H9 (cell line): ENCODE measurements around the gene VEZT. TPM values are rescaled to one million over a fixed set of nuclear protein-coding genes. Genes with fewer than 3 reads are reported as not detected.

Experiments used
- DNase-seq: peaks from one replicate; pipeline ENCODE4 v3.0.0-alpha.2; 2017
- H2AFZ ChIP-seq: one replicate; pipeline ENCODE4 v1.6.1; 2013; ENCODE audit warnings: mild to moderate bottlenecking, low read length, control low read depth, moderate library complexity
- H2AK5ac ChIP-seq: 2 replicates; pipeline ENCODE4 v1.6.1; 2013; ENCODE audit warnings: low read length, control low read depth, mixed read lengths; ENCODE audit not compliant: insufficient read length
- H2BK120ac ChIP-seq: one replicate; pipeline ENCODE4 v1.6.1; 2013; ENCODE audit warnings: low read depth, mild to moderate bottlenecking, low read length, control low read depth, inconsistent platforms; ENCODE audit not compliant: poor library complexity, severe bottlenecking
- H2BK12ac ChIP-seq: 2 replicates; pipeline ENCODE4 v1.6.1; 2013; ENCODE audit warnings: low read length, control low read depth, mixed read lengths, low read depth; ENCODE audit not compliant: insufficient read length
- H2BK15ac ChIP-seq: 2 replicates; pipeline ENCODE4 v1.6.1; 2013; ENCODE audit warnings: low read depth, low read length, control low read depth
- H2BK20ac ChIP-seq: one replicate; pipeline ENCODE4 v1.6.1; 2013; ENCODE audit warnings: low read depth, mild to moderate bottlenecking, low read length, control low read depth, inconsistent platforms; ENCODE audit not compliant: poor library complexity, severe bottlenecking
- H2BK5ac ChIP-seq: 2 replicates; pipeline ENCODE4 v1.6.1; 2013; ENCODE audit warnings: low read length, control low read depth, mixed read lengths; ENCODE audit not compliant: insufficient read length
- H3K14ac ChIP-seq: 2 replicates; pipeline ENCODE4 v1.6.1; 2013; ENCODE audit warnings: low read length, control low read depth; ENCODE audit not compliant: insufficient read depth
- H3K18ac ChIP-seq: 2 replicates; pipeline ENCODE4 v1.6.1; 2013; ENCODE audit warnings: low read depth, mild to moderate bottlenecking, mixed read lengths, low read length, control low read depth; ENCODE audit not compliant: insufficient read length
- H3K23ac ChIP-seq: 2 replicates; pipeline ENCODE4 v1.6.1; 2013; ENCODE audit warnings: low read length, control low read depth, mixed read lengths, low read depth; ENCODE audit not compliant: insufficient read length
- H3K23me2 ChIP-seq: 2 replicates; pipeline ENCODE4 v1.6.1; 2013; ENCODE audit warnings: low read depth, mild to moderate bottlenecking, mixed read lengths, low read length, control low read depth; ENCODE audit not compliant: insufficient read length, poor library complexity, severe bottlenecking
- H3K27ac ChIP-seq: 2 replicates; pipeline ENCODE4 v1.5.1; 2013; ENCODE audit warnings: low read length, control low read depth, mixed read lengths, low read depth; ENCODE audit not compliant: insufficient read length
- H3K27me3 ChIP-seq: 2 replicates; pipeline ENCODE4 v1.6.1; 2013; ENCODE audit warnings: low read length, control low read depth, inconsistent platforms; ENCODE audit not compliant: insufficient read depth
- H3K4ac ChIP-seq: 2 replicates; pipeline ENCODE4 v1.6.1; 2013; ENCODE audit warnings: low read depth, mild to moderate bottlenecking, control low read depth, inconsistent platforms, low read length, moderate library complexity
- H3K4me1 ChIP-seq: 2 replicates; pipeline ENCODE4 v1.6.1; 2013; ENCODE audit warnings: low read length, control low read depth, inconsistent platforms; ENCODE audit not compliant: insufficient read depth
- H3K4me2 ChIP-seq: 2 replicates; pipeline ENCODE4 v1.6.1; 2013; ENCODE audit warnings: low read length, control low read depth, mixed read lengths; ENCODE audit not compliant: insufficient read length, insufficient read depth
- H3K56ac ChIP-seq: 2 replicates; pipeline ENCODE4 v1.6.1; 2013; ENCODE audit warnings: low read depth, mild to moderate bottlenecking, mixed read lengths, low read length, control low read depth; ENCODE audit not compliant: insufficient read length
- H3K79me1 ChIP-seq: 2 replicates; pipeline ENCODE4 v1.6.1; 2013; ENCODE audit warnings: low read depth, mild to moderate bottlenecking, moderate library complexity, low read length, control low read depth, inconsistent platforms; ENCODE audit not compliant: insufficient read depth, poor library complexity, severe bottlenecking
- H3K79me2 ChIP-seq: 2 replicates; pipeline ENCODE4 v1.6.1; 2013; ENCODE audit warnings: low read length, control low read depth, inconsistent platforms; ENCODE audit not compliant: insufficient read depth
- H3K9ac ChIP-seq: 2 replicates; pipeline ENCODE4 v1.6.1; 2013; ENCODE audit warnings: low read length, control low read depth, mixed read lengths; ENCODE audit not compliant: insufficient read length; ENCODE audit errors: extremely low read depth
- H3K9me3 ChIP-seq: one replicate; pipeline ENCODE4 v1.6.1; 2013; ENCODE audit warnings: low read depth, low read length, inconsistent platforms; ENCODE audit not compliant: control insufficient read depth
- H3T11ph ChIP-seq: one replicate; pipeline ENCODE4 v1.6.1; 2013; ENCODE audit warnings: mild to moderate bottlenecking, low read length, control low read depth, inconsistent platforms
- H4K20me1 ChIP-seq: one replicate; pipeline ENCODE4 v1.6.1; 2013; ENCODE audit not compliant: control insufficient read depth, insufficient read length, insufficient read depth
- H4K5ac ChIP-seq: 2 replicates; pipeline ENCODE4 v1.6.1; 2013; ENCODE audit warnings: low read depth, mild to moderate bottlenecking, mixed read lengths, low read length, control low read depth; ENCODE audit not compliant: insufficient read length
- H4K8ac ChIP-seq: replicated peaks from 2 replicates; pipeline ENCODE4 v1.6.1; 2013; ENCODE audit warnings: low read length, control low read depth, mixed read lengths, low read depth; ENCODE audit not compliant: insufficient read length
- H4K91ac ChIP-seq: 2 replicates; pipeline ENCODE4 v1.6.1; 2013; ENCODE audit warnings: low read depth, mild to moderate bottlenecking, moderate library complexity, mixed read lengths, low read length, control low read depth; ENCODE audit not compliant: insufficient read length
- H3K27ac Mint-ChIP-seq, 3 experiments: 2 replicates in 2 of 3; 3 replicates in 1 of 3; pipeline ENCODE4 v1.8.0; 2020 to 2021; ENCODE audit warnings: mixed read lengths in 3 of 3, mild to moderate bottlenecking in 1 of 3, moderate library complexity in 1 of 3
- H3K27me3 Mint-ChIP-seq: 2 replicates; pipeline ENCODE4 v1.8.0; 2021; ENCODE audit warnings: low read depth, mild to moderate bottlenecking, moderate library complexity, mixed read lengths
- H3K36me3 Mint-ChIP-seq, 3 experiments: 2 replicates in 2 of 3; 3 replicates in 1 of 3; pipeline ENCODE4 v1.8.0; 2020 to 2021; ENCODE audit warnings: low read depth in 3 of 3, mixed read lengths in 3 of 3; ENCODE audit not compliant: insufficient read depth in 1 of 3
- H3K4me1 Mint-ChIP-seq, 2 experiments: 2 replicates each; pipeline ENCODE4 v1.8.0; 2020; ENCODE audit warnings: mixed read lengths in 2 of 2
- H3K4me3 Mint-ChIP-seq, 2 experiments: 2 replicates in 1 of 2; 3 replicates in 1 of 2; pipeline ENCODE4 v1.8.0; 2020 to 2021; ENCODE audit warnings: mild to moderate bottlenecking in 2 of 2, mixed read lengths in 2 of 2, moderate library complexity in 1 of 2
- H3K9me3 Mint-ChIP-seq, 2 experiments: 2 replicates in 1 of 2; 3 replicates in 1 of 2; pipeline ENCODE4 v1.8.0; 2020; ENCODE audit warnings: mild to moderate bottlenecking in 2 of 2, mixed read lengths in 2 of 2, moderate library complexity in 1 of 2
- CTCF ChIP-seq: fragments of 200-600 bp; sonication (generic); conservative IDR thresholded peaks from 3 replicates; pipeline ENCODE4 v1.8.0; 2021; ENCODE audit warnings: antibody characterized with exemption, mild to moderate bottlenecking
- WGBS: extraction: QIAGEN DNeasy Blood & Tissue Kit; methylation state at CpG from one replicate; pipeline ENCODE4 v1.1.7; 2013; ENCODE audit warnings: missing lambda C conversion rate, low lambda C conversion rate, mixed read lengths; ENCODE audit not compliant: insufficient read length; ENCODE audit errors: extremely low coverage; 5-methylcytosine and 5-hydroxymethylcytosine counted together
- total RNA-seq: library from RNA; stranded (reverse); gene quantifications from 2 replicates; pipeline ENCODE4 v1.2.1, GENCODE V29; 2021

Gene VEZT
- total RNA-seq, 1 experiment from 2014 or later: 69.8 TPM

- Histone ChIP-seq H3K9ac (no peak overlapping the region), H3K79me1 (no peaks in the 10 kb centered on the region), H4K91ac (no peak overlapping the region), H3K27me3 (no peaks in the 10 kb centered on the region), H3K4ac (no peak overlapping the region), H2AFZ (no peak overlapping the region), H3K23me2 (no peaks in the 10 kb centered on the region), H2BK5ac (peak overlapping the region; percentile 41), H4K8ac (no peak overlapping the region), H3K27ac (no peak overlapping the region), H3K4me2 (no peak overlapping the region), H4K5ac (no peak overlapping the region), H3T11ph (no peak overlapping the region), H3K56ac (no peak overlapping the region), H3K4me1 (no peaks in the 10 kb centered on the region; the same call in 1 of the 2 replicates), H3K14ac (no peak overlapping the region), H3K18ac (no peak overlapping the region), H3K79me2 (no peaks in the 10 kb centered on the region), H2BK20ac (no peak overlapping the region), H2AK5ac (no peak overlapping the region), H3K23ac (no peak overlapping the region), H3K9me3 (no peaks in the 10 kb centered on the region), H2BK12ac (no peak overlapping the region), H2BK120ac (no peak overlapping the region), H4K20me1 (no peaks in the 10 kb centered on the region), H2BK15ac (no peak overlapping the region; the same call in 1 of the 2 replicates)
- Mint-ChIP-seq H3K27ac (peak overlapping the region; percentile 91 to 96 (median 91)), H3K4me3 (no peak overlapping the region), H3K9me3 (no peaks in the 10 kb centered on the region), H3K36me3 (peaks cover 2 to 21% (median 9%) of the 10 kb centered on the region in 3 experiments; a peak in 5 of 7 replicates), H3K27me3 (no peaks in the 10 kb centered on the region), H3K4me1 (peaks cover 16 to 21% of the 10 kb centered on the region in 2 experiments)
- no CpG with 5 or more reads among the region's 5 CpGs for WGBS
- no peak for TF ChIP-seq CTCF
- DNase-seq: no peak
Observed at GRCh38 chr12:95182868-95183415, 34.7 kb upstream of the VEZT start.
